ENCODE data around the gene NR2F6. TPM values are rescaled to one million over a fixed set of nuclear protein-coding genes. Genes with fewer than 3 reads are reported as not detected.
"Not testable (repeated sequence)": the region's sequence is repeated elsewhere in the genome, so short reads cannot be mapped to it uniquely, and the experiment has no call there.

Gene NR2F6
- total RNA-seq = 6.2 and 6.3 TPM in 2 replicates

- intact Hi-C loops (cut with micrococcal nuclease) = no loop called here
Measured at GRCh38 chr19:17245535-17245984, at the start of gene NR2F6. TSS of gene NR2F6 (minus strand) at chr19:17245919. CDS start at chr19:17245220, 699 bp downstream.

- intact Hi-C loops (cut with micrococcal nuclease) = loop anchor here (5.0 kb wide), 1 partner anchor 113 kb away; the partner anchor contains the start of gene BST2
Measured at GRCh38 chr19:17294051-17294891, 48.6 kb upstream of the NR2F6 start.

- intact Hi-C loops (cut with micrococcal nuclease) = loop anchor here (2.0 to 5.0 kb wide), 3 partner anchors 15 to 291 kb away; partner anchors contain the start of genes BST2 and DDA1
Measured at GRCh38 chr19:17293605-17294004, 47.9 kb upstream of the NR2F6 start.

GRCh38 chr19:17292301-17293074 is 46.8 kb upstream of the NR2F6 start:
- intact Hi-C loops (cut with micrococcal nuclease) = loop anchor here (1.0 to 5.0 kb wide), 5 partner anchors 11 to 290 kb away; partner anchors contain the start of genes ABHD8, BST2 and DDA1

GRCh38 chr19:17289489-17289888 is 43.8 kb upstream of the NR2F6 start:
- intact Hi-C loops (cut with micrococcal nuclease) = loop anchor here (10.0 kb wide), 1 partner anchor 515 kb away; no protein-coding TSS in a partner anchor

GRCh38 chr19:17286752-17287151 is 41.0 kb upstream of the NR2F6 start:
- intact Hi-C loops (cut with micrococcal nuclease) = loop anchor here (10.0 kb wide), 1 partner anchor 512 kb away; no protein-coding TSS in a partner anchor

- intact Hi-C loops (cut with micrococcal nuclease) = loop anchor here (10.0 kb wide), 1 partner anchor 511 kb away; no protein-coding TSS in a partner anchor
Measured at GRCh38 chr19:17286263-17286662, 40.5 kb upstream of the NR2F6 start.

- intact Hi-C loops (cut with micrococcal nuclease) = loop anchor here (10.0 kb wide), 1 partner anchor 511 kb away; no protein-coding TSS in a partner anchor
Measured at GRCh38 chr19:17285415-17286135, 39.9 kb upstream of the NR2F6 start.

- intact Hi-C loops (cut with micrococcal nuclease) = loop anchor here (2.0 to 10.0 kb wide), 4 partner anchors 17 to 509 kb away; partner anchors contain the start of gene BABAM1
Measured at GRCh38 chr19:17283504-17283996, 37.8 kb upstream of the NR2F6 start.

- intact Hi-C loops (cut with micrococcal nuclease) = loop anchor here (1.0 to 10.0 kb wide), 5 partner anchors 16 to 508 kb away; partner anchors contain the start of gene BABAM1
Measured at GRCh38 chr19:17282488-17283125, 36.9 kb upstream of the NR2F6 start.

- intact Hi-C loops (cut with micrococcal nuclease) = loop anchor here (1.0 to 10.0 kb wide), 5 partner anchors 15 to 507 kb away; partner anchors contain the start of gene BABAM1
Measured at GRCh38 chr19:17281391-17282304, 35.9 kb upstream of the NR2F6 start, which contains the start of gene ANKLE1. TSS of gene ANKLE1 (plus strand) at chr19:17281901. CDS start at chr19:17281921, 20 bp downstream.

GRCh38 chr19:17279436-17279835 is 33.7 kb upstream of the NR2F6 start:
- intact Hi-C loops (cut with micrococcal nuclease) = no loop called here

GRCh38 chr19:17275441-17276175 is 29.9 kb upstream of the NR2F6 start:
- intact Hi-C loops (cut with micrococcal nuclease) = no loop called here

- intact Hi-C loops (cut with micrococcal nuclease) = not testable (repeated sequence)
Measured at GRCh38 chr19:17274892-17275291, 29.2 kb upstream of the NR2F6 start.

GRCh38 chr19:17268754-17269153 is 23.0 kb upstream of the NR2F6 start:
- intact Hi-C loops (cut with micrococcal nuclease) = loop anchor here (5.0 to 10.0 kb wide), 3 partner anchors 41 to 194 kb away; partner anchors contain the start of genes CCDC194, HAUS8, MYO9B and OCEL1

- intact Hi-C loops (cut with micrococcal nuclease) = loop anchor here (1.0 to 10.0 kb wide), 8 partner anchors 16 to 244 kb away; partner anchors contain the start of genes CCDC194, DDA1, GTPBP3 and HAUS8
Measured at GRCh38 chr19:17266975-17267788, 21.5 kb upstream of the NR2F6 start, which contains the start of gene BABAM1. TSS of gene BABAM1 (plus strand) at chr19:17267443. CDS start at chr19:17268807, 1,364 bp downstream.

GRCh38 chr19:17266589-17266974 is 20.9 kb upstream of the NR2F6 start:
- intact Hi-C loops (cut with micrococcal nuclease) = loop anchor here (2.0 to 10.0 kb wide), 4 partner anchors 16 to 192 kb away; partner anchors contain the start of genes CCDC194, HAUS8, MYO9B and OCEL1
